Fibroblast of the conjunctiva (primary cell): ENCODE data around the gene SERPINI1.
A peak's percentile ranks its signal among the peaks of the same experiment; 100 is the strongest.

Experiments
- DNase-seq: peaks from one replicate; pipeline ENCODE4 v3.0.0-alpha.2; 2010; ENCODE audit warnings: low read depth

Gene SERPINI1

DNA sequence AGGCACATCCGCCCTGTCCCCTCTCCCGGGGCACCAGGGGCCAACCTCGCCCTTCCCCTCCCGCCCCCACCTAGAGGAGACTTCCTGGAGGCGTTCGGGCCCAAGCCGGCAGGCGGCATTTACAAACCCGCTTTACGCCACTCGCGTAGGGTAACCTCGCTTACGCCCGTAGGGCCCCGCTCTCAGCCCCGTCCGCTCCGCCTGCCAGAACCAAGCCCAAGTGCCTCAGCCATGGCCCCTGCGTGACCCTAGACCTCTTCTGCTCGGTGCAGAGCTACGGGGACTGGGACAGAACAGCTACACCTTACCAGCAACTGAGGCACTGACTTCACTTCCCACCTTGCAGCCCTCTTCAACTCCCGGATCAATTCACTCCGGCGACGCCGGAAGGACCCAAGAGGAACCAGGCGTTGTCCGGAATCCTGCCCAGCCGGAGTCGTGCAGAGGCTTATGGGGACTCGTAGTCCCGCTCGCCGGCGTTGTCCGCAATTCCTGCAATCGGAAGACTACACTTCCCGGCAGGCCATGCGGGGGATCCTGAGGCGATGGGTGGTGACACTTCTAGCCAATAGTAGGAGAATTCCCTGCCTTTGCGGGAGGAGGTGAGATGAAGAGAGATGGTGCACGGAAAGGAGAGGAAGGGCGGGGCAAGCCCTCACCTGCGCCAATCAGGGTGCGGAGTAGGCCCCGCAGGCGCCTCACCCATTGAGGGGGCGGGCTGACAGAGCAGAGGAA, 856 bp upstream of the SERPINI1 start, which contains the start of gene PDCD10:
TSS of gene PDCD10 (minus strand) at position 395 of the 735 bp plus-strand sequence. CDS start 14,735 bp downstream, outside the sequence.
- DNase-seq: peak; percentile 96

DNA sequence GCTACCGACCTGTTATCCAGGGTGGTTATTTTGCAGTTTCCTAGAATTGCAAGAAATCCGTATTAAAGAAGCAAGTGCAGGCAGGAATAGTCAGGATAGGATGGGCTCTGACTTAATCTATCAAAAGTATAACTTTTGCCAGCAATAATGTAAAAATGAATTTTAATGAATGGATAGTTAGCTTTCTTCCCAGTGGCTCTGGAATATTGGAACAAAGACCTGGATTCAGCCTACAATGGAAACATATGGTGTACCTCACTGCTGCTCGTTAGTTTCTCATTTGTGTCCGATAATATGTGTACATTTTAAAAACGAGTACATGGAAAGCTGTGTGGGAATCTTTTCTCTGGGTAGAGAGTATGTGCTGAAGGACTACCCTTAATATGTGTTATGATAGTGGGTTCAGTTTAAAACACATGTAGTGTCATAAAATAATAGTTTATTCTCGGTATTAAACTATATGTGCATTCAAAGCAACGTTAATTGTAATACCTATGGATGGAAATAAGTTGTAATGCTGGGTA, 805 bp downstream of the SERPINI1 start:
- DNase-seq: no peak

DNA sequence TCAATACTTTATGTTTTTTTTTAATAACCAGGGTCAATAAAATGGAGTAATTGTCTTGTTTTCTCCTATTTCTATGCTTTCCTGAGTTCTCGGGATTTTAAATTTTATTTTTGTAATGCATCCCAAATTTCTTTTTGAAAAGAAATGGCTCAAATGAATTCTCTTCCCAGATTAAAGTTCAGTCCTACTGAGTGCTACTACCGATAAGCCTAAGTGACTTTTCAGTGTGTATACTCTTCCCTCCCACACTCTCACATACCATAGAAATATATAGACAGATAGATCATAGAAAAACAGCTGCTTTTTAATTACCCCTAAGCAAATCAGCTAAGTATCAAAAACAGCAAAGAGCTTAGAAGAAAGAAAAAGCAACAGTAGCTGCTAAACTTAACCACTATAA, 1.5 kb downstream of the SERPINI1 start:
- no peak for DNase-seq

DNA sequence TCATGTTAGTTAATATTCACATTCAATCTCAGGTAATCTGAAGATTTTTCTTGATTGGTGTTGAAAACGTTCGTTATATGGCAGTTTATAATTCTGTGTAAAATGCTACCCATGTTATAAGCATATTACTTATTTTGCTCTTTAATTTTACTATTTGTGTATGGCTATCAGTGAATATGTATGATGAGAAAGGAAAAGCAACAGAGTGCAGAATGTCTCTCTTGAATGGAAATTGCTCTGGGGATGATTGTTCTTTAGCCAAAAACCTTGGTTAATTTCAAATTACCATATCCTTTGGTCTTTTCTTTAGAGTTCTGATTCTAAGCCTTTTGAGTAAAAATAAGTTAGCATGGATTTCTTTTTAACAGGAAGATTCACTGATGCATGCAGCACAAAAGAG, 2.5 kb downstream of the SERPINI1 start:
- no peak for DNase-seq

DNA sequence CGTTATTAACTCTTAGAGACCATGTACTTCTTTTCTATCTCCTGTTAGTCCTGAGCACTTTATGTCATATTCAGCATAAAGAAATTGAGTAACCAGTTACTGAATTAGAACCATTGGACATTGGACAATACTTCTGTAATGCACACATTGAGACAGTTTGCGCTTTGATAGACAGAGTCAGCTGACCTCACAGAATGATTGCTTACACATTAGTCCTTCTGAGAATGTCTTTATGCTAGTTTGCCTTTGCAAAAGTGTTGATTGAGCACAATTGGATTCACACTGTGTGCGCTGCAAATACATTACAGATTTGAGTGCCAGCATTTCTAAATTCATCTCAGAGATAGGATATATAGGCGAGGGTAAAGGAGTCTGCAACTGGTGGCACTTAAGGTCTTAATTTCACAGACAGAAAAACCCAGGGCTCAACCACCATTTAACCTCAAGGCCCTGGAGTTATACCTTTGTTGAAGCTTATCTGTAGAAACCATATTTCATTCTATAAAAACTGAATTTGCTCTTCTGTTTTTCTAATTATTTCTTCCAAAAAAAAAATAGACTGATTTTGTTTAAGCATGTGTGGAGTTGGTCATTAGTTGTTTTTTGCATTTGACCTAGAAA, 3.8 kb downstream of the SERPINI1 start:
- DNase-seq: no peak

DNA sequence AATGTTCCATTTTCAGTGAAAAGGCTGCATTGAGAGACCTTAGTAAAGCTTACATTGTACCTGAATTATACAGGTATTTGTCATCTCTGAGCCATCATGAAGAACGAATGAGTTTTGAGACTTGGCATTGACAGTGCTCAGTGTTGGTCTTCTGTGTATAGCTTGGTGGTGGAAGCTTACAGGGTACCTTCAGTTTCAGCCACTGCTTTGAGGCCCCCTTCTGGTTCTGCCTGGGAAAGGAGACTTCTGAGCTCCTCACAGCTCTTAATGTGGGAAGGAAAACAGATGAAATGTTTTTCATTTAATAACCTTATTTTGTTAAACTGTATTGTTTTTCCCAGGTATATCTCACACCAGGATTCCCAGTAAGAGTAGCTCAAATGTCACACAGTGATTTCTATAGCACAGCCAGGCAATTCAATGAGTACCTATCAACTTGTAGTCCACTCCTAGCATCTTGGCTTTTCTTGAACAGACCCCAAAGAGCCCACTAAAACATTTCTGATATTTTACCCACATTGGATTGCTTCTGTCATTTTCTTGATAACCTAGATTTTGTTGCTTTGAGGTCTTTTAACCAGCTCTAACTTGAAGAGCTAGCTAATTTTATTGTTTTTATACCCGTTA, 5.6 kb downstream of the SERPINI1 start:
- DNase-seq: peak; percentile 18

DNA sequence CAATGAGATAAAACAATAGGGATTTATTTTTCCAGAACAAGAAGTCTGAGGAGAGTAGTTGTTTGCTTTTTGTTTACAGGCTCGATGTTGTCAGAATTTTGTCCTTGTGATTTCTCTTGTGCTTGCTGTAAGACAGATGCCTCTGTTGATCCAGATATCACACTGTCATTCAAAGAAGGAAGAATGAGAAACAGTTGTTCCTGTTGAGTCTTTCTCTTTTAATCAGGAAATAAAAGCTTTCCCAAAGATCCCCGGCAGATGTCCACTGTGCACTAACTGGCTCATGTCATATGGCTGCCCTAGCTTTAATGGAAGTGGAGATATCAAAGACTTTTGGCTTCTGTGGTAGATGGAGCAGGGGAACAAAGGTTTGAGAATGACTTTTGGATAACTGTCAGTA, 6.8 kb downstream of the SERPINI1 start:
- DNase-seq: no peak

DNA sequence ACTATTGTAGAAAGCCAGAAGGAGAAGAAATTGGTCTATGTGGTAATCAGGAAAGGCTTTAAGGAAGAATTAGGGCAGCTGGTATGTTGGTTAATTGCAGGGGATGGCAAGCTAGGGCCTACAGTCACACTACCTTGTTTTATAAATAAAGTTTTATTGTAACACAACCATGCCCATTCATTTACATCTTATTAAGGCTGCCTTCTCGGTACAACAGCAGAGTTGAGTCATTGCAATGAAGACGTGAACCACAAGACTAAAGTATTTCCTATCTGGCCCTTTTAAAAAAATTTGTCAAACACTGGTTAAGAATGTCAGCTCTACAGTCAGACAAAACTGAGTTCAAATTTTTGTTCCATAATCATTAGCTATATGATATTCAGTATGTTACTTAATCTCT, 8.3 kb downstream of the SERPINI1 start:
- no peak for DNase-seq

DNA sequence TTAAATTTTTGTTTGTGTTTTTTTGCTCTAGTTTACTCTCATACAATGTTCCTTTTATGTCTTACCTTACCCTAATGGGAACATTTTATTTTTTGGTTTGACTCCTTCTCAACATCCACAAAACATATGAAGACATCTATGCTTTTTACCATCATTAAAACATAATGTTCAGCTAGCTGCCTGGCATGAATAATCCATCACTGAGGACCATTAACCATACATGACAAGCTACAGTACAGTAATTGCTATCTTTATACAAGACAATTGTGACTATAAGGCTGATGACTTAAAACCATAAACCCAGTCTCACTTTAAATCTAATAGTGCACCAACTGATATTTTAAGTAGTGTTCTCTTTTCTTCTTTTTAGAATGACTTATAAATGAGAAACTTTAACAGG, 13.7 kb downstream of the SERPINI1 start:
- no peak for DNase-seq

DNA sequence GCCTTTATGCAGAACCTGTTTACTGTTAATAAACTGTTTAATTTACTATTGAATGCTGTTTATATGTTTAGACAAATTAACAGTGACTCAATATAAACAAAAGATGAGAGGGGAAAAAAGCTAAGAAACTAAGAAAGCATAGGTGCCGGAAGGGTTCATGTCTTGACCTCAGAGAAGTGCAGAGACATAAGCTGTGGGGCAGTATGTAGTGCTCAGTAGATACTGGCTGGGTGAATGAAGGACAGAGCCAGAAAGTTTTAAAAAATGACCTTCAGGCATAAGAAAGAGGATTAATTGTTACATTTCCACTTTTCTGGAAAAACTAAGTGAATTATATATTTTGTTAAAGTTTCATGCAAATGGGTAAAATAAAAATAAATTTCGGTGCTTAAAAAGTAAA, 14.2 kb downstream of the SERPINI1 start:
- no peak for DNase-seq

DNA sequence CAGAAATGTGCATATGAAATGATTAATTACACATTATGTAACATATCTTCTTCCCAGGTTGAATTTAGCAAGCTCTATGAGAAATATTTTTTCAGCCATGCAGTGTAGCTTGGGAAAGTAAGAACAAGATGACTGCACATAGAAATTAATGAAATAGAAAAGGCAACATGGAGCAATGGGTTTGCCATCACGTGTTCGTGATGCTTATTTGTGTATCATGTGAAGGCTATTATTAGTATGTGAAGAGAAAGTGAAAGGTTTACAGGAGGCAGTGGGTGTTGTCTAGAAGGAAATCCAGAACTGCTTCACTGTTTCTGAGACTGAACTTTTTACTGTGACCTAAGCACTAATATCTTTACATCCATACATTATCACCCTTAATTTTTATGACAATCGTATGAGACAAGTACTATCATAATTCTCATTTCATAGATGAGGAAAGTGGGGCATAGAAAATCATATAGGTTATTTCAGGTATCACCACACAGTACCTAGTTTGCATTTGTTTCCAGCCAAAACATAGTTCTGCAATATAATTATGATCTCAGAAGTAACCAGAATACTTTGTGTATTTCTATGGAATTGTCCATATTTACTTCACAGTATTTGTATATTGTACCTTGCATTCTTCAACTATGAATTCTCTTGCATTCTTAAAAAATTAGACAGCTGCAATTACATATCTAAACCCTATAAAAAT, 14.9 kb downstream of the SERPINI1 start:
- no peak for DNase-seq

DNA sequence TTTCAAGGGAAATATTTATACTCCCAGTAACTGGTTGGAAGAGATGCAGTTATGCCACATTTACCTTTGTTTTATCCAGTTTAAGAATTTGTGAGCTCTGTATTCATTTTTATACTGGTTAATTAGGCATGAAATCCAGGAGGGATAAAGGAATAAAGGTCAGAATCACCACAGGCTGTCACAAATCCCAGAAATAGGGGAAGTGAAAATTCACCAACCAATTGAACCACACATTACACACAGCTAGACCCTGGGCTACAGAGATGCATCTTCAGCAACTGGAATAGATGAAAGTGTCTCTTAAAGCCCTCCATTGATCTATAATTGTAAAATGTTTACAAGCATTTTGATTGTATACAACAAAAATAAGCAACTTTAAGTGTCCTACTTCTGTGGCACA, 18.5 kb downstream of the SERPINI1 start:
- no peak for DNase-seq

DNA sequence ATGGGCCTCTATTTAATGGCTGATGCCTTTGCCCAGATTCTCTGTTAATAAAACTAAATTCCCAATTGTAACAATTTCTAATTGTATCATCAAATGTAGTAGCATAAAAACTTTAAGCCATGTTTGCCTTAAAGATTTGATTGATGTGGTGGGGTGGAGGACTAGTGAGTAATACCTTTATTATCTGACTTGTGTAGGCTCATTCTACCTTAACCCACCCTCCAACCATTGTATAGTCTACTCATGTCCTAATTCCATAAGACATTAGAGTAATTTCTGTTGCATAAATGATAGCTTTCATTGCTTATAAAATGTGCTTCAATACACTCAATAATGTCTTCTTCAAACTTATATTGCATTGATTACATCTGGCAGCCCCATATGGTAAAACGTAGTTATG, 25.8 kb downstream of the SERPINI1 start:
- no peak for DNase-seq

DNA sequence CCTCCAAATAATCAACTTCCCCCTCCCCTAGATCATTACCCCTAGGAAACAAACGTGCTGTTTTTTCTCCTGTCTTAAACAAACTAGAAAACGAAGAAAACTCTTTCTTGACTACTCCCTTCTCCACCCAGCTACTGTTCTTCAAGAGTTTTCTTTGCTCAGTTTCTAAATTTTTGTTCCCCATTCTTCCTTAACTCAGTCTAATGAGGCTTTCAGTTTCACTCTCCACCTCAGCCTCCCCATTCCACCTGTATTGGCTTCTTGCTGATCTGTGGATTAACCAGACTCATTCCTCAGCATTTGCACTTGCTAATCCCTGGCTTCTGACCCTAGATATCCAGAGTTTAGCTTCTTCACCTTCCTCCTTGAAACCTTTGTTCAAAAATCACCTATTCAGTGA, 26.8 kb downstream of the SERPINI1 start:
- no peak for DNase-seq

DNA sequence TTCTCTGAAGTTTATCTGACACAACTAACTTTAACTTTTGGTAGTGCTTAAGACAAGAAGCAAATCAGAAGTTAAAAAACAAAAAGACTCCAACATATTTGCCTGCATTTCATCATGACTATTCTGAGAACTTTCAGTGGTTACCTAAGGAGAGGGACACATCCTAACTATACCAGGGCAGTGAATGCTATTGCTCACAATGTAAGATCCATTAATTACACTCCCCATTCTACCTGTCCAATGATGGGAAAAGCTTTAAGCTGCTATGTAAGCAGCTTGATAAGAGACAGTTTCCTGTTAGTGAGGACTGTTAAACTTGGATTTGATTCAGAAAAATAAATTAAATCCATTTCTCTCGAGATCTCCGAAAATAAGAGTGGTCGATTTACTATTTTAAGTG, 37.5 kb downstream of the SERPINI1 start:
- no peak for DNase-seq

DNA sequence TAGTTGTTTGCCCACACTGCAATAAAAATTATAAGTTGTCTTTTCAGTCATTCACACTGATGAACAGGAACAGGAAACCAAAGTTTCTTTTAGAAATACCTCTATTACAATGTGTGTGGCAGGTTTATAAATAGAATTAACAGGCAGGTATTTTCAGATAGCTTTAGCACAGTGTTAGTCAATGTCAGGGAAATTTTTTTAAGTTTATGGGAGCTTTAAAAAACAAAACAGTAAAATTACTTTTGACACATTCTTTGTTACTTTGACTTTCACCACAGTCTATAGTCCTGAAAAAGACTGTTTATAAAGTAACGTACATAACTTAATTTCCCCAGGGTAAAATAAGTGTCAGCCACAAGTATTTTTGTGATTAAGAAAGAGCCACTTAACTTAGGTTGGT, 38.1 kb downstream of the SERPINI1 start:
- DNase-seq: no peak

DNA sequence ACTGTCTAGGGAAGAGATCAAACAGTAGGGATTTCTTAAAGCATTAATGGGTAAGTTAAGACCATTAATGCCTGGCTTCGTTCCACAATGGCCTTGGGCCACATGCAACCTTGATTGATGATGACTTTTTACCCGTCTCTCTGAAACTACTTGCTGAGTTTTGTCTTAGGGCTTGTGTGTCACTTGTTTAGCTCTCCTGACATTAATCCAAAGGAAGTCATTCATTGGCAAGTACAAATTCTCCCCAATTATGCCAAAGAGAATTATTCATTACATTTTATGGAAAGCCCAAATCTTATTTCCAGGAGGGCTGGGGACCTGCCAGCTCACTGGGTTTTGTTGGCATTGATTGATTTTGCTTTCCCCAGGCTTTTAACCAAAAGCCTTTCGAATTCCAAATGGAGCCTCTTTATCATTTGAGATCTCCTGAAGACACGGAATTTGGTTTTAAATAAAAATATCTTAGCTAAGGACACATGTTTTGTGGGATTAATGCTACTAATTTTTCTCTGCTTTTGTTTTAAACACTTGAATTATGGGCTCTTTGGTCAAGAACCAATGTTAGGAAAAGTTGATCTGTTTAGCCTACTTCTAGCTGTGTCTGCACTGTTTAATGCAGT, 40.7 kb downstream of the SERPINI1 start:
- no peak for DNase-seq

DNA sequence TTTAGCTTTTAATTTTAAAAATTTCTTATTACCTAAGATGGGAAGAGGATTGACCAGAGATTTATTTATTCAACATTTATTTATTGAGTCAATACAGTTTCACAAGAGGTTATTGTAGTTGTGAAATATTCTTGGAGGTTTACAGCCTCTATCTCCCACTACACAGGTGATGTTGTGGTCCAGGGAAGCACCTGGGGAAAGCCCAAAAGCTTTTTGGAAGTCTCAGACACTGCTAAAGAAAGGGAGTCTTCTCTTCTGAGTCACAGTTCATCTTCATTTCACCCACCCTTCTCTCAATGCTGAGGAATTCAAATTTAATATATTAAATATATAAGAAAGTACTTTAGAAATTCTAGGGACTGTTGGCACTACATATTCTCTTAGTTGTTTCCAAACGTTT, 41.8 kb downstream of the SERPINI1 start:
- no peak for DNase-seq

DNA sequence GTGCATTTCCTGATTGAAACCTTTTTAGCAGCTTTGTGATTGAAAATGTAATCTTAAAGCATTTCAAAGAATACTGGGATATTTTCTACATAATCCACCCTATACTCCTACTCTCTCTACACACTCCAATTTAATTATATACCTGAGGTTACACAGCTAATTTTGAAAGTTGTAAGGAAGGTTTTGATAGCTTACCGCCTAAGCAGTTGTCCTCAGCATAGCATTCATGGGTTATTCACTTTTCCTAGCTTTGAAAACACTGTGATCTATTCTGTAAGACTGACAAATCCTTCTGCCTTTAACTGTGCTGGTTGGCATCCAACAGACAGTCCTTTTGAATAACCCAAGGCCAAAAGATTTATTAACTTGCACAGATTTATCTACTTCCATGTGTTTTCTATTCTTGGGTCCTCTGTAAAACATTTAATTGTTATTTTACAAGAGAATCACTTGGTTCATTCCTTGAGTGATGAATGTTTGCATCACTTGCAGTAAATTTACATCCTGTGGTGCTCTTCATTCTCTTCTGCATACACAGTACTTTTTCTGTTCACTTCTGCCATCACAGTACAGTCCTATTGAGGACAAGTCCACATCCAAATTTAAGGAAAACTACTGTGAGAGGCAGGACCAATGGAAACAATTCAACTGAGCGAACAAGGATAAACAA, 44.8 kb downstream of the SERPINI1 start:
- DNase-seq: no peak

DNA sequence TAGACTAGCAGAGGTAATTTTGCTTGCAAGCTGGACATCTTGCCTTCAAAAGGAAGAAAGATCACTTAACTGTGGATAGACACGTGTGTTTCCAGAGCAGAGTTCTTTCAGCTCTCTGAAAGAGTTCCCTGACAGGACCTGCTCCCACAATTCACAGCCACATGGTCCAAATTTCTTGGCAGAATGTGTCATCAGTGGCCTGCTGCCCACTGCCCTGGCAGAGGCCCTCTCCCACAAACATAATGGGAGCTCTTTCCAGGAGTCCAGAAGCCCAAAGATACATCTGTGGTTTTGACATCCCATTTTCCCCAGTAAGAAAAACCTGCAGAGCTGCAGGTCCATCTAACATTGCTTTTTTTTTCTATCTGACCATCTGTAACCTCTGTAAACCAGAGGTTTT, 48.3 kb downstream of the SERPINI1 start:
- no peak for DNase-seq

DNA sequence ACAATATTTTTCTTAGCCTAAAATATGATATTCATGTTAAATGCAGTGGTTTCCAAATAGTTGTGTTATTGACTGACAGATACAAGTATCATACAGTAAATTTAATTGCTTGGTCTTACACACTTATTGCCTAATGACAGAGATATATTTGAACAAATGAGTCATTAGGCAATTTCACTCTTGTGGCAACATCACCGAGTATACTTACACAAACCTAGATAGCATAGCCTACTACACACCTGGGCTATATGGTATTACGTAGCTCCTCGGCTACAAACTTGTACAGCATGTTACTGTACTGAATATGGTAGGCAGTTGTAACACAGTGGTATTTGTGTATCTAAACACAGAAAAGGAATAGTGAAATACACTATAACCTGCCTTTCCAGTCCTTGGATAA, 50.3 kb downstream of the SERPINI1 start:
- DNase-seq: no peak

DNA sequence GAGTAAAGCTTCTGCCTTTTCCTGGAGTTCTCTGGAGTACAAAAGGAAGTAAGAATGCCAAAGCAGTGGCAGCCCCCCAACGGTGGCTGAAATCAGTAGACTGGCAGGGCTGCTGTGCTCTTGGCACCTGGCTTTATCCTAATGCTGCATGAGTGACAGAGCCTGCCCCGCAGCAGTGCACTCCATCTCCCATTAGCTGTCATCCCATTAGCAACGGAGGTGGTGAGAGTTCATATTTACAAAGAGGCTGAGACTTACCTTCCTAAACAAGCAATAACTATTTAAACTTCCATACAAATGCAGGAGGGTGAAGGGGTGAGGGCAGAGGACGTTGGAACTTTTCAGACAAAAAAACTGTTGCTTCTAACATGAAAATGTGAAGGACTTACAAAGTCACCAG, 51.9 kb downstream of the SERPINI1 start:
- no peak for DNase-seq
